Measurements from ENCODE around the gene SORBS2. TPM values are rescaled to one million over a fixed set of nuclear protein-coding genes. Genes with fewer than 3 reads are reported as not detected.

Gene SORBS2
- total RNA-seq, 4 donors from 2014 or later: 640 to 1,569 (median 1,016) TPM

GRCh38 chr4:185831125-185831815, 19.3 kb upstream of the SORBS2 start:
- Histone ChIP-seq H3K27ac (no peak overlapping the region), H3K4me1 (peaks cover 0 to 8% (median 0%) of the 10 kb centered on the region in 3 donors), H3K4me3 (no peak overlapping the region), H3K27me3 (no peaks in the 10 kb centered on the region), H3K36me3 (no peaks in the 10 kb centered on the region), H3K9me3 (no peaks in the 10 kb centered on the region)
- ATAC-seq: no peak
- 74 to 75% methylated on average over 4 of the region's 5 CpGs for WGBS, 2 donors (ENCODE audit: low coverage in 1 of 2)
- TF ChIP-seq POLR2AphosphoS5 (IDR thresholded peaks at IDR 0.05) (no peak), EP300 (IDR thresholded peaks at IDR 0.05) (no peak), CTCF (IDR thresholded peaks at IDR 0.05) (no peak), POLR2A (IDR thresholded peaks at IDR 0.05) (no peak)

GRCh38 chr4:185830263-185830994, 18.4 kb upstream of the SORBS2 start:
- H3K27ac ChIP-seq: no peak overlapping the region
- WGBS, 2 donors (ENCODE audit: low coverage in 1 of 2): 74 to 81% methylated on average over 4 of the region's 4 CpGs
- no peaks in the 10 kb centered on the region for H3K27me3 ChIP-seq
- H3K4me1 ChIP-seq: peaks cover 0 to 4% (median 0%) of the 10 kb centered on the region in 3 donors
- H3K4me3 ChIP-seq: no peak overlapping the region
- TF ChIP-seq POLR2AphosphoS5 (IDR thresholded peaks at IDR 0.05) (no peak), EP300 (IDR thresholded peaks at IDR 0.05) (no peak), CTCF (IDR thresholded peaks at IDR 0.05) (no peak)
- H3K36me3 ChIP-seq: no peaks in the 10 kb centered on the region
- H3K9me3 ChIP-seq: no peaks in the 10 kb centered on the region
- no peak for ATAC-seq

- no peaks in the 10 kb centered on the region for H3K27me3 ChIP-seq
- no peak overlapping the region for H3K27ac ChIP-seq
- no peaks in the 10 kb centered on the region for H3K36me3 ChIP-seq
- no peaks in the 10 kb centered on the region for H3K9me3 ChIP-seq
- no peak overlapping the region for H3K4me3 ChIP-seq
- peaks cover 0 to 3% (median 0%) of the 10 kb centered on the region in 3 donors for H3K4me1 ChIP-seq
- TF ChIP-seq CTCF (IDR thresholded peaks at IDR 0.05) (no peak), EP300 (IDR thresholded peaks at IDR 0.05) (no peak), POLR2AphosphoS5 (IDR thresholded peaks at IDR 0.05) (no peak), POLR2A (IDR thresholded peaks at IDR 0.05) (no peak)
- ATAC-seq: no peak
- 0% methylated on average over 1 of the region's 1 CpG for WGBS, 2 donors (ENCODE audit: low coverage in 1 of 2)
These were observed 14.4 kb upstream of the SORBS2 start for GRCh38 chr4:185826381-185826780.

- TF ChIP-seq CTCF (IDR thresholded peaks at IDR 0.05) (no peak), POLR2A (IDR thresholded peaks at IDR 0.05) (no peak), EP300 (IDR thresholded peaks at IDR 0.05) (no peak), POLR2AphosphoS5 (IDR thresholded peaks at IDR 0.05) (no peak)
- H3K36me3 ChIP-seq: no peaks in the 10 kb centered on the region
- H3K9me3 ChIP-seq: no peaks in the 10 kb centered on the region
- WGBS, 2 donors (ENCODE audit: low coverage in 1 of 2): 81 to 96% methylated on average over 5 to 6 of the region's 6 CpGs
- no peaks in the 10 kb centered on the region for H3K4me1 ChIP-seq
- no peak overlapping the region for H3K27ac ChIP-seq
- H3K27me3 ChIP-seq: no peaks in the 10 kb centered on the region
- no peak overlapping the region for H3K4me3 ChIP-seq
- ATAC-seq: no peak
These were observed 13.7 kb upstream of the SORBS2 start for GRCh38 chr4:185825737-185826136.

- 76 to 88% methylated on average over 7 to 10 of the region's 10 CpGs for WGBS, 2 donors (ENCODE audit: low coverage in 1 of 2)
- H3K4me3 ChIP-seq: no peak overlapping the region
- no peaks in the 10 kb centered on the region for H3K27me3 ChIP-seq
- no peak for ATAC-seq
- no peak for TF ChIP-seq POLR2A (IDR thresholded peaks at IDR 0.05)
- H3K27ac ChIP-seq: no peak overlapping the region
- H3K36me3 ChIP-seq: no peaks in the 10 kb centered on the region
- no peaks in the 10 kb centered on the region for H3K9me3 ChIP-seq
- no peaks in the 10 kb centered on the region for H3K4me1 ChIP-seq
These were observed 10.8 kb upstream of the SORBS2 start for GRCh38 chr4:185822791-185823190.

All from gastroesophageal sphincter (tissue), 4 donors.